COLO668 (cell line): ENCODE results near the gene TCF12.
"Not testable (repeated sequence)": the region's sequence is repeated elsewhere in the genome, so short reads cannot be mapped to it uniquely, and the experiment has no call there.

Experiments
- DNase-seq: peaks from one replicate; lab custom pipeline; 2025; ENCODE audit not compliant: unreplicated experiment; lab: John Stamatoyannopoulos, UW

Gene TCF12

GRCh38 chr15:56977232-56977631 is 58.8 kb downstream of the TCF12 start:
- no peak for DNase-seq

DNA sequence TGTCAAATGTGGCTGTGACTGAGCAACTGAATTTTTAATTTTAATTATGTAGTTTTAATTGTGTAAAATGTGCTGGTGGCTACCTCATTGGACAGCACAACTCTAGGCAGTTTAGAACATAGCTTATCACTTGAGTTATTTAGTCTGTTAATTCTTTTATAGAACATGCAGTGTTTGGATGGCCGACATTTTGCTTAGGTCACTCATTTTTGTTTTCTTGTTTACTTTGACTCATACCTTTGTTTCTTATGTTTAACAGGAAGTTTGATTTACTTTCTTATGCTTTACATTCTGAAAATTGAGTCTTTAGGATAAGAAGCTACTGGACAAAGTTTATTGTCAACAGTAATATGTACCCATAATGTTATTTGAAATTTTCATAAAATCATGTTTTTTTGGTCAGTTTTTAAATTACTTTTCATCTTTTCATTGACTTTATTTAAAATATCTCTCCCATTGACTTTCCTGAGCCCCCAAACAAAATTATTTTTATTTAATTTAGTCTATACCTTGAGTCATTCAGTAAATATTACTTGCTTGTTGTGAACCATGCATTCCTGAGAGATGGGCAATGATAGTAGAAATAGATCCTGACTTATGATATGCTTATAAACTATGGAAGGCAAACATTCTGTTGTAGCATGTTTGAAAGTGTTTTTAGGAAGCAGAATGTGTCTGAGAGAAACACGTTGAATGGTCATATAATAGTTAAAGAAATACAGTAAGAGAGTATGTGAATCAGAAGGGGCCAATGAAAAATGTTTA is 60.6 kb downstream of the TCF12 start:
- DNase-seq = no peak

GRCh38 chr15:56980473-56980872 is 62.0 kb downstream of the TCF12 start:
- DNase-seq = no peak

DNA sequence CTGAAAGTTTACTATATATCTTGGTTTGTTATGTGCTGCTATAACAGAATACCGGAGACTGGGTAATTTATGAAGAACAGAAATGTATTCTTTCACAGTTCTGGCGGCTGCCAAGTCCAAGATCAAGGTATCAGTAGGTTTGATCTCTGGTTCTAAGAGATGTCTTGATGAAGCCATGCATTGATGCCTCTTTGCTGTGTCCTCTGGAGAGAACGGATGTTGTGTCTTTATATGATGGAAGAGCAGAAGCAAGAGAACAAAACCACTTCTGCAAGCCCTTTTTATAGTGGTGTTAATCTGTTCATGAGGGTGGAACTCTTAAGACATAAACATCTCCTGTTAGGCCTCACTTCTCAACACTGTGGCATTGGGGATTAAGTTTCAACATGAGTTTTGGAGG is 62.7 kb downstream of the TCF12 start:
- no peak for DNase-seq

- DNase-seq = no peak
Observed at GRCh38 chr15:56982987-56983386, 64.5 kb downstream of the TCF12 start.

DNA sequence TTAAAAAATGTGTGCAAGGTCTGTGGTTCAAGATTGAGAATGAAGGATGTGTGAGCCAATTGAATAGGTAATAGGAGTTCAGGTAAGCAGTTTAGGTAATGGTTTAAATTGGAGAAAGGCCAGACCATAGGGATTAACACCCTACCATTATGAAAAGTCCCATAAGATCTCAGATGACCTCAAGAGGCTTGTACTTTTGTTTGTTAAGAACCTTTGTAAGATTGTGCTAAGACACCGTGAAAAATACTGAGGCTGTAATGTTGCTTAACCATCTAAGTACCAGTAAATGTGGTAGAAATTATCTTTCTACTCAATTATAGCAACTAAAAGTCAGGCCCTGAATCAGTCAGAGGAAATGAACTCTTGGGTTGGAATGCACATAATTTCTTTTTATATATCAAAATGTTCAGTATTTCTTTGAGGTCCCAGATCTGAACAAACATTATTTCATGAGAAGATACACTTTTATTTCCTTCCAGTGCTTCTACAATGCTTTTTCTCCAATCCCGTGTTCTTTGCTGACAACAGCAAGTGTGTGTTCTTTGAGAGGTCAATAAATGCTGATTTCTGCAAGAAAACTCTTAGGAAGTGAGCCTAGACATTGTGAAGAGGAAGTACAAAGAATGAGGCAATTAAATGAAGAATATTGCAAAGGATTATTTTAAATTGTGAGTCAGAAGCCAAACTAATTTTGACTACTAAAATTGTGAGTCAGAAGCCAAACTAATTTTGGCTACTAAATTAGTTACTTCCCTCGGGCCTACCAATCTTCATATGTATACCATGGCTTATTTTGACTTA is 66.4 kb downstream of the TCF12 start:
- DNase-seq = no peak

DNA sequence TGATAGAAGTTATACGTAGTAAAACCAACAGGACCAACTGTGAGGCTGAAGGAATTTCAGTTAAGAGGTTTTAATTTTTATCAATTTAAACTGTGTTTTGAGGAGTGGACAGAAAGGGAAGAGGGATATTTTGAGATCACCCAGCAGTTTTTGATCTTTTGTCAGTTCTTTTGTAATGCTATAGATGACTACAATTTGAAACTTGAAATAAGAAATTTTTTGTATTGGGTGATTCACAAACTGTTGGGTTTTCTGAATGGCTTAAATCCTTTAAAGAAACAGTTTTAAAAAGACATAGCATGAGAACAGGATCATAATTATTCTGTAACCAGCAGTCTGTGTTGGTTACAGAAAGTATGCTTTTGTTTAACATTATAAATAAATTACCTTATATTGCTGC is 67.4 kb downstream of the TCF12 start:
- DNase-seq = no peak

DNA sequence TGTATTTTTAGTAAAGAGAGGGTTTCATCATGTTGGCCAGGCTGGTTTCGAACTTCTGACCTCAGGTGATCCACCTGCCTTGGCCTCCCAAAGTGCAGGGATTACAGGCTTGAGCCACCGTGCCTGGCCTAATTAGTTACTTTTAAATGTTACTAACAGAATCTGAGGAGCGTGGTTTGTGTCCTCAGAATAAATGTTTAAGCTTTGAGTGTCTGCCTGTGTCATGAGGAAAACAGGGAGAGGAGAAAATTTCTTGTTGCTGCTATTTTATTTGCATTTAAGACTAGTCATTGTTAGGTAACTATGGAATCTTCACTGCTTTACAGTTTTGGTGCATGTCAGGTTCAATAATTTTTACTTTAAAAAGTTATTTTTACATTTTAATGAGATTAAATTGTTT is 68.8 kb downstream of the TCF12 start:
- no peak for DNase-seq

GRCh38 chr15:56988219-56988618 is 69.8 kb downstream of the TCF12 start:
- DNase-seq = no peak

DNA sequence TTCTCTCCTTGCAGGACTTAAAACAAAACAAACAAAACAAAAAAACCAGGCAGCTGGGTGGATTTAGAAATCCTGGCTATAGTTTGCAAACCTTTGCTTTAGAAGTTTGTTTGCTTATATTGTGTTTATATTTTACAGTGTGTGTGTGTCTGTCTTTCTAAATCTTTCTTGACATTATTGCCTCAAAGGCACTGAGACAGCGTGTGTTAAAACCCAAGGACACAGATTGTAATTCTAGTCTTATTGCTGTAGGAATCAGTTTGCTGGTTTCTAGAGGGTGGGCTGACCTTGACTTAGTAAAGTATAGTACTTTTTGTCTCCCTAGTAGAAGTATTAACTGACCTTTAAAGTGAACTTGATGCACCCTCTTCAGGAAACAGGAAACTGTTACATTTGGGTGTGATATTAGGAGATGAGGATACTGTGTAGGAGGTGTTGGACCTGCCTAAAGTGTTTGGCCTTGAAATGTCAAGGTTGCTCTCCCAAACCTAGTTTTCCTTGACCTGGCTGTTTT is 71.0 kb downstream of the TCF12 start:
- DNase-seq = no peak

- DNase-seq = no peak
Observed at GRCh38 chr15:56991017-56991416, 72.6 kb downstream of the TCF12 start.

GRCh38 chr15:56992725-56993124 is 74.3 kb downstream of the TCF12 start:
- no peak for DNase-seq

DNA sequence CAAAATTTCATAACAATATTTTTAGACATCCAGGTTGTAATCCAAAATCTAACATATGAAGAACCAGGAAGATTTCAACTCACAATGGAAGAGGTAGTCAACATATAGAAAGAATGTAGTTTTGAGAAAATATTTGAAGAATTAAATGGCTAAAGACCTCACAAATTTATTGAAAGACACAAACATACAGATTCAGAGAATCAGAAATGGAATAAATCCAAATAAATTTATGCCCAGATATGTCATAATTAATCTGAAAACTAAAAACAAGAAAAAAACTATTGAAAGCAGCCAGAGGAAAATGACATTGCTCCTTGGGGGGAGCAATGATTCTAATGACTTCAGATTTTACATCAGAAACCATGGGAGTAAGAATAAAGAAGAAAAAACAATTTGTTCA is 75.8 kb downstream of the TCF12 start:
- DNase-seq = no peak

GRCh38 chr15:56996093-56996492 is 77.6 kb downstream of the TCF12 start:
- no peak for DNase-seq

- DNase-seq = no peak
Observed at GRCh38 chr15:56996746-56997470, 78.5 kb downstream of the TCF12 start.

DNA sequence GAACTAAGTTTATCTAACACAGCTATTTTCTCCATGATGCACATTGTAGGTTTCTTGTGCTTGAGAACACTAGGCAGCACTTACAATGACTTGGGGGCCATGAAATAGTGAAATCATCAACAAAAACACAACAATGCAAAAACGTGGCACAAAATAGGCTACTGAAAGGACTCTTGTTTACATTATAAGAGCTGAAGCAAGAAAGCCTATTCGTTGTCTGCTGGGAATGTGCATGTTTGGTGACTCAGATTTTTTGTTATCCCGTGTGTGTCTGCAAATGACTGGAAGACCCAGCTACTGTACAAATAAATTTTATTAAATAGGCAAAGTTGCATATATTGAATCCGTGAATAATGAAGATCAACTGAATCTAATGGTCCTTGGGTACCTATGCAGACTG is 85.0 kb downstream of the TCF12 start:
- DNase-seq = no peak

GRCh38 chr15:57005244-57005643 is 86.8 kb downstream of the TCF12 start:
- DNase-seq = no peak

GRCh38 chr15:57007797-57008196 is 89.4 kb downstream of the TCF12 start:
- DNase-seq = not testable (repeated sequence)

DNA sequence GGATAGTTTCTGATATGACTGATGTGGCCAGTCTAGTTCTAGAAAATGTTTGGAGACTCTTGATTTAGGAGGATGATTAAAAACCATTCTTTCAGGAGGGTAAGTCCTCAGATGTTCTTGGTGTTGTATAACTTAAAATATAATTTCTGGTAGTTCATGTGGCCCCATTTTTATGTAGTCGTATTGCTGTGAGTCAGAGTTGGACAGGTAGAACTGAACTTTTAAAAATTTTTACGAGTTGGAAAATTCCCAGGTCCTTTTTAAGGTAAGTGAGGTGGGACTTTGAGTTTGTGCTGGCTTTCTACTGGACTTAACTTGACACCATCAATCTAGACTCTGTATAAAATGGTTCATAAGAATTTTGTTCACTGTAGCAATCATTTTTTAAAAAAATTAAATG is 92.3 kb downstream of the TCF12 start:
- DNase-seq = no peak

DNA sequence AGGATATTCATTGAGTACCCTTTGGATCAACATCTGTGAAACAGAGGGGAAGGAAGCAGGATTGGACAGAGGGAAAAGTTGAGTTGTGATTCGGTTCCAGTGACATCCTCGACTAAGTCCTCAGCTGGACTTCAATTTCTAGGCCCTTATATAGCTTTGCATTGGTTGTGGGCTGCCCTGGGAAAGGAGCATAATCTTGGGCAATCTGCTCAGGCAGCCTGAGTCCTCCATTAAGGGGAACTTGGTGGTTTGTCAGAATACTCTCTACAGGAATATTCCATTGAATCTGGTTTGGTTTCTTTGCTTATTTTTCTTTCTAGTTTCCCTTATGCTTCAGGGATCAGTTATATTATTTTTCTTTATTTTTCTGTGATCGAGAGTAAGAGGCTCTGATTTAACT is 94.1 kb downstream of the TCF12 start:
- DNase-seq = no peak

GRCh38 chr15:57014896-57015295 is 96.5 kb downstream of the TCF12 start:
- not testable (repeated sequence) for DNase-seq

GRCh38 chr15:57015360-57015759 is 96.9 kb downstream of the TCF12 start:
- DNase-seq = no peak
